A549 (cell line): Measurements from ENCODE around the gene GPR18.

Experiments used
- CBX2 ChIP-seq: fragments of 200-600 bp; sonication (generic); IDR thresholded peaks from 2 replicates; pipeline ENCODE4 v1.6.1; 2016; ENCODE audit warnings: low read depth, mild to moderate bottlenecking, borderline replicate concordance
- EP300 ChIP-seq, 2 experiments: fragments of >200 bp; sonication (Bioruptor Twin); formaldehyde crosslinking; IDR thresholded peaks; 2 replicates in 1 of 2; 3 replicates in 1 of 2; pipeline ENCODE4 v1.6.1; 2016 to 2017
- HDAC2 ChIP-seq: fragments of 200-600 bp; sonication (generic); IDR thresholded peaks from 2 replicates; pipeline ENCODE4 v1.6.1; 2016
- HMGXB4 ChIP-seq: fragments of 250-450 bp; sonication (Bioruptor Pico); IDR thresholded peaks from 2 replicates; pipeline ENCODE4 v1.5.0; 2021; ENCODE audit warnings: mild to moderate bottlenecking, moderate library complexity, borderline replicate concordance
- MAFK ChIP-seq: fragments of 450-650 bp; IDR thresholded peaks from 2 replicates; pipeline ENCODE4 v1.6.1; 2014; ENCODE audit not compliant: partially characterized antibody
- POLR2A ChIP-seq: IDR thresholded peaks from 2 replicates; pipeline ENCODE4 v1.6.1; 2012; ENCODE audit warnings: mild to moderate bottlenecking, low read length
- POLR2AphosphoS2 ChIP-seq: conservative IDR thresholded peaks from 2 replicates; pipeline ENCODE4 v1.6.1; 2012; ENCODE audit warnings: low read length, improper control_type of control experiment, inconsistent platforms
- REST ChIP-seq: fragments of 200-600 bp; sonication (generic); IDR thresholded peaks from 2 replicates; pipeline ENCODE4 v1.6.1; 2016; ENCODE audit warnings: antibody characterized with exemption, mild to moderate bottlenecking, moderate library complexity
- TFCP2L1 ChIP-seq: fragments of 250-450 bp; sonication (Bioruptor Pico); IDR thresholded peaks from 2 replicates; pipeline ENCODE4 v1.5.0; 2021; ENCODE audit warnings: mild to moderate bottlenecking
- ZNF302 ChIP-seq: fragments of 250-450 bp; sonication (Bioruptor Pico); IDR thresholded peaks from 2 replicates; pipeline ENCODE4 v1.9.0; 2021; ENCODE audit warnings: inconsistent platforms, mild to moderate bottlenecking, moderate library complexity
- TF ChIP-seq, protein P1 (sequence below): fragments of >200 bp; sonication (Bioruptor Twin); formaldehyde crosslinking; IDR thresholded peaks from 3 replicates; pipeline ENCODE4 v1.5.1; 2016
- TF ChIP-seq, protein P2 (sequence below): IDR thresholded peaks from 2 replicates; pipeline ENCODE4 v1.6.1; 2012

- no peak for TF ChIP-seq EP300 (IDR thresholded peaks at IDR 0.05)
- TF ChIP-seq POLR2AphosphoS2, result no peak
- TF ChIP-seq REST, result no peak
- TF ChIP-seq, protein P1, sequence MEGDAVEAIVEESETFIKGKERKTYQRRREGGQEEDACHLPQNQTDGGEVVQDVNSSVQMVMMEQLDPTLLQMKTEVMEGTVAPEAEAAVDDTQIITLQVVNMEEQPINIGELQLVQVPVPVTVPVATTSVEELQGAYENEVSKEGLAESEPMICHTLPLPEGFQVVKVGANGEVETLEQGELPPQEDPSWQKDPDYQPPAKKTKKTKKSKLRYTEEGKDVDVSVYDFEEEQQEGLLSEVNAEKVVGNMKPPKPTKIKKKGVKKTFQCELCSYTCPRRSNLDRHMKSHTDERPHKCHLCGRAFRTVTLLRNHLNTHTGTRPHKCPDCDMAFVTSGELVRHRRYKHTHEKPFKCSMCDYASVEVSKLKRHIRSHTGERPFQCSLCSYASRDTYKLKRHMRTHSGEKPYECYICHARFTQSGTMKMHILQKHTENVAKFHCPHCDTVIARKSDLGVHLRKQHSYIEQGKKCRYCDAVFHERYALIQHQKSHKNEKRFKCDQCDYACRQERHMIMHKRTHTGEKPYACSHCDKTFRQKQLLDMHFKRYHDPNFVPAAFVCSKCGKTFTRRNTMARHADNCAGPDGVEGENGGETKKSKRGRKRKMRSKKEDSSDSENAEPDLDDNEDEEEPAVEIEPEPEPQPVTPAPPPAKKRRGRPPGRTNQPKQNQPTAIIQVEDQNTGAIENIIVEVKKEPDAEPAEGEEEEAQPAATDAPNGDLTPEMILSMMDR, result no peak
- no peak for TF ChIP-seq TFCP2L1 (CRISPR knock-in tag)
- no peak for TF ChIP-seq ZNF302
- no peak for TF ChIP-seq MAFK
- TF ChIP-seq HMGXB4 (CRISPR knock-in tag), result no peak
- TF ChIP-seq, protein P2, sequence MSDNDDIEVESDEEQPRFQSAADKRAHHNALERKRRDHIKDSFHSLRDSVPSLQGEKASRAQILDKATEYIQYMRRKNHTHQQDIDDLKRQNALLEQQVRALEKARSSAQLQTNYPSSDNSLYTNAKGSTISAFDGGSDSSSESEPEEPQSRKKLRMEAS, result no peak
- TF ChIP-seq POLR2A, result no peak
- TF ChIP-seq HDAC2, result no peak
- no peak for TF ChIP-seq CBX2
These were observed 1.9 kb downstream of the GPR18 start for GRCh38 chr13:99256283-99256682.
